HepG2 (cell line): Measurements from ENCODE around the gene ZFPL1. TPM values are rescaled to one million over a fixed set of nuclear protein-coding genes. Genes with fewer than 3 reads are reported as not detected.

Source experiments
- CCDC6 ChIP-seq: sonication (generic); formaldehyde crosslinking; IDR thresholded peaks from 2 replicates; pipeline ENCODE4 v1.8.1; 2022; ENCODE audit warnings: mild to moderate bottlenecking, missing genetic modification reagents, moderate library complexity
- EHMT2 ChIP-seq: fragments of 200-600 bp; sonication (generic); IDR thresholded peaks from 2 replicates; pipeline ENCODE4 v1.7.0; 2017; ENCODE audit warnings: antibody characterized with exemption, low read depth, low read length, borderline replicate concordance
- GLI4 ChIP-seq: sonication (generic); formaldehyde crosslinking; IDR thresholded peaks from 2 replicates; pipeline ENCODE4 v1.5.1; 2020; ENCODE audit warnings: missing genetic modification reagents, mild to moderate bottlenecking, moderate library complexity, borderline replicate concordance
- HOXA5 ChIP-seq: sonication (generic); formaldehyde crosslinking; IDR thresholded peaks from 2 replicates; pipeline ENCODE4 v1.4.0; 2020; ENCODE audit warnings: missing genetic modification reagents
- IKZF4 ChIP-seq: sonication (generic); formaldehyde crosslinking; IDR thresholded peaks from 2 replicates; pipeline ENCODE4 v1.5.1; 2020; ENCODE audit warnings: borderline replicate concordance, mild to moderate bottlenecking, low read depth, missing genetic modification reagents; ENCODE audit errors: not compliant biosample characterization
- ZNF333 ChIP-seq: sonication (generic); formaldehyde crosslinking; IDR thresholded peaks from 2 replicates; pipeline ENCODE4 v1.4.0; 2020; ENCODE audit warnings: mild to moderate bottlenecking, missing genetic modification reagents, borderline replicate concordance
- ZNF431 ChIP-seq: sonication (generic); formaldehyde crosslinking; IDR thresholded peaks from 2 replicates; pipeline ENCODE4 v1.9.0; 2022; ENCODE audit warnings: missing genetic modification reagents, low read depth, mild to moderate bottlenecking, borderline replicate concordance
- ZNF547 ChIP-seq: sonication (generic); formaldehyde crosslinking; IDR thresholded peaks from 2 replicates; pipeline ENCODE4 v1.5.1; 2020; ENCODE audit warnings: mild to moderate bottlenecking, missing genetic modification reagents
- ZNF552 ChIP-seq: sonication (generic); formaldehyde crosslinking; IDR thresholded peaks from 2 replicates; pipeline ENCODE4 v1.9.0; 2022; ENCODE audit warnings: missing genetic modification reagents, mild to moderate bottlenecking, borderline replicate concordance
- ZNF589 ChIP-seq: sonication (generic); formaldehyde crosslinking; conservative IDR thresholded peaks from 2 replicates; pipeline ENCODE4 v1.8.0; 2022; ENCODE audit warnings: mild to moderate bottlenecking, moderate library complexity, missing genetic modification reagents
- ZNF615 ChIP-seq: sonication (generic); formaldehyde crosslinking; IDR thresholded peaks from 2 replicates; pipeline ENCODE4 v1.5.0; 2020; ENCODE audit warnings: mild to moderate bottlenecking, missing genetic modification reagents, borderline replicate concordance
- polyA plus RNA-seq, 8 experiments: library from polyadenylated mRNA; depleted of rRNA in 3 of 8; stranded (reverse) in 7 of 8; unstranded in 1 of 8; fragments of >200 nt; fragmentation: Illumina TruSeq in 4 of 8; extraction: Trizol in 4 of 8; gene quantifications; 2 replicates each; pipeline versions ENCODE4 v1.2.1 to v1.2.3, GENCODE V29; 2011 to 2016; ENCODE audit warnings: low read depth in 4 of 8, missing spikeins in 1 of 8, mixed read lengths in 1 of 8; ENCODE audit not compliant: insufficient read depth in 1 of 8
- total RNA-seq, 5 experiments: library from RNA; depleted of rRNA; stranded (reverse); fragments of >200 nt; fragmentation: Illumina TruSeq; extraction: Trizol; gene quantifications; 2 replicates each; pipeline ENCODE4 v1.2.3, GENCODE V29; 2016; ENCODE audit warnings: low read depth in 1 of 5
- TF ChIP-seq, protein P1 (sequence below): sonication (generic); formaldehyde crosslinking; IDR thresholded peaks from 2 replicates; pipeline ENCODE4 v1.4.0; 2020; ENCODE audit warnings: missing genetic modification reagents, borderline replicate concordance
- TF ChIP-seq, protein P2 (sequence below): fragments of 450-650 bp; IDR thresholded peaks from 2 replicates; pipeline ENCODE4 v1.6.1; 2017
- TF ChIP-seq, protein P3 (sequence below): IDR thresholded peaks from 2 replicates; pipeline ENCODE4 v1.6.1; 2016; ENCODE audit warnings: low read depth, borderline replicate concordance
- TF ChIP-seq, protein P4 (sequence below): sonication (generic); formaldehyde crosslinking; IDR thresholded peaks from 2 replicates; pipeline ENCODE4 v1.8.1; 2022; ENCODE audit warnings: low read depth, mild to moderate bottlenecking, missing genetic modification reagents
- TF ChIP-seq, protein P5 (sequence below): sonication (generic); formaldehyde crosslinking; IDR thresholded peaks from 2 replicates; pipeline ENCODE4 v1.5.0; 2020; ENCODE audit warnings: missing genetic modification reagents
- TF ChIP-seq, protein P6 (sequence below): sonication (generic); formaldehyde crosslinking; IDR thresholded peaks from 2 replicates; pipeline ENCODE4 v1.5.0; 2020; ENCODE audit warnings: missing genetic modification reagents, mild to moderate bottlenecking, borderline replicate concordance

Gene ZFPL1
- total and polyA plus RNA-seq, 2 of the 13 experiments (the other 11 are each of a cell fraction or from before 2014, with no cell fraction given): 32.2 to 56.0 TPM

DNA sequence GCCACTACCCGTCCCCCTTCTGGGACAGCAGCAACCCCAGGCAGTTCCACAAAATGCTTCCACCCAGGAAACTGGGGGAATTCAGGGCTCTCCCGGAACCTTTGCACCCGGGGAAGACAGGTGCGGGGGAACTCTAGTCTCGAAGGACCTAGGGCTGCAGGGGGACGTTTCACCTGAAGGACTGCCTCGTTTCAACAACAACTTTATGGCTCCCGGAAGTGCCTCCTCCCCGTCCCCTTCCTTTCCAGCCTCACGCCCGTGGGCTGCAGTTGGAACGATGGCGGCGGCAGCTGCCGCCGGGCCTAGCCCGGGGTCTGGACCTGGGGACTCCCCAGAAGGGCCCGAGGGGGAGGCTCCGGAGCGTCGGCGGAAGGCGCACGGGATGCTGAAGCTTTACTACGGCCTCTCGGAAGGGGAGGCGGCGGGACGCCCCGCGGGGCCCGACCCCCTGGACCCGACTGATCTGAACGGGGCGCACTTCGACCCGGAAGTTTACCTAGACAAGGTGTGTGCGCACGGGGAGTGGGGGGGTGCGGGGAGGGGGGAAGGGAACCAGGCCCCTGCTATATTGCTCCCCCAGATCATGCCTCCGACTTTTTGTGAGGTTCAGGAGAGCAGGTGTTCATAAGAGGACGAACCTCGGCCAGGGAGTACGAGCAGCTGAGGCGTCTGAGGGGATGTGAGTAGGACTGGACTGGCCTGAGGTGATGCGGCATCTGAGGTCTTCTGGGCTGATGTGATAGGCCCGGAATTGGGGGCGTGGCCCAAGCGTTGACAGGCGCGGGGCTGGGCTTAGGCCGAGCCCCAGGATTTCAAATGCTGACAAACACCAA lies 12.2 kb downstream of the ZFPL1 start, which contains the start of gene VPS51 (continued):
- TF ChIP-seq, protein P1, sequence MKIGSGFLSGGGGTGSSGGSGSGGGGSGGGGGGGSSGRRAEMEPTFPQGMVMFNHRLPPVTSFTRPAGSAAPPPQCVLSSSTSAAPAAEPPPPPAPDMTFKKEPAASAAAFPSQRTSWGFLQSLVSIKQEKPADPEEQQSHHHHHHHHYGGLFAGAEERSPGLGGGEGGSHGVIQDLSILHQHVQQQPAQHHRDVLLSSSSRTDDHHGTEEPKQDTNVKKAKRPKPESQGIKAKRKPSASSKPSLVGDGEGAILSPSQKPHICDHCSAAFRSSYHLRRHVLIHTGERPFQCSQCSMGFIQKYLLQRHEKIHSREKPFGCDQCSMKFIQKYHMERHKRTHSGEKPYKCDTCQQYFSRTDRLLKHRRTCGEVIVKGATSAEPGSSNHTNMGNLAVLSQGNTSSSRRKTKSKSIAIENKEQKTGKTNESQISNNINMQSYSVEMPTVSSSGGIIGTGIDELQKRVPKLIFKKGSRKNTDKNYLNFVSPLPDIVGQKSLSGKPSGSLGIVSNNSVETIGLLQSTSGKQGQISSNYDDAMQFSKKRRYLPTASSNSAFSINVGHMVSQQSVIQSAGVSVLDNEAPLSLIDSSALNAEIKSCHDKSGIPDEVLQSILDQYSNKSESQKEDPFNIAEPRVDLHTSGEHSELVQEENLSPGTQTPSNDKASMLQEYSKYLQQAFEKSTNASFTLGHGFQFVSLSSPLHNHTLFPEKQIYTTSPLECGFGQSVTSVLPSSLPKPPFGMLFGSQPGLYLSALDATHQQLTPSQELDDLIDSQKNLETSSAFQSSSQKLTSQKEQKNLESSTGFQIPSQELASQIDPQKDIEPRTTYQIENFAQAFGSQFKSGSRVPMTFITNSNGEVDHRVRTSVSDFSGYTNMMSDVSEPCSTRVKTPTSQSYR: peak; percentile 63
- TF ChIP-seq IKZF4 (no peak), ZNF431 (no peak; the same call in 1 of the 2 replicates), ZNF552 (CRISPR knock-in tag) (0 out of 2 replicates have a peak, but pooled peaks have one; percentile 63), ZNF547 (CRISPR knock-in tag) (peak; percentile 54; the same call in 1 of the 2 replicates), GLI4 (CRISPR knock-in tag) (no peak), CCDC6 (CRISPR knock-in tag) (no peak), HOXA5 (CRISPR knock-in tag) (peak; percentile 71; the same call in 1 of the 2 replicates), ZNF333 (0 out of 2 replicates have a peak, but pooled peaks have one; percentile 60), EHMT2 (no peak), ZNF615 (CRISPR knock-in tag) (peak; percentile 98), ZNF589 (0 out of 2 replicates have a peak, but pooled peaks have one; percentile 39)
- TF ChIP-seq, protein P2, sequence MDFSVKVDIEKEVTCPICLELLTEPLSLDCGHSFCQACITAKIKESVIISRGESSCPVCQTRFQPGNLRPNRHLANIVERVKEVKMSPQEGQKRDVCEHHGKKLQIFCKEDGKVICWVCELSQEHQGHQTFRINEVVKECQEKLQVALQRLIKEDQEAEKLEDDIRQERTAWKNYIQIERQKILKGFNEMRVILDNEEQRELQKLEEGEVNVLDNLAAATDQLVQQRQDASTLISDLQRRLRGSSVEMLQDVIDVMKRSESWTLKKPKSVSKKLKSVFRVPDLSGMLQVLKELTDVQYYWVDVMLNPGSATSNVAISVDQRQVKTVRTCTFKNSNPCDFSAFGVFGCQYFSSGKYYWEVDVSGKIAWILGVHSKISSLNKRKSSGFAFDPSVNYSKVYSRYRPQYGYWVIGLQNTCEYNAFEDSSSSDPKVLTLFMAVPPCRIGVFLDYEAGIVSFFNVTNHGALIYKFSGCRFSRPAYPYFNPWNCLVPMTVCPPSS: no peak
- TF ChIP-seq, protein P3, sequence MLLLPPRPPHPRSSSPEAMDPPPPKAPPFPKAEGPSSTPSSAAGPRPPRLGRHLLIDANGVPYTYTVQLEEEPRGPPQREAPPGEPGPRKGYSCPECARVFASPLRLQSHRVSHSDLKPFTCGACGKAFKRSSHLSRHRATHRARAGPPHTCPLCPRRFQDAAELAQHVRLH (CRISPR knock-in tag): peak; percentile 82; the same call in 1 of the 2 replicates
- TF ChIP-seq, protein P4, sequence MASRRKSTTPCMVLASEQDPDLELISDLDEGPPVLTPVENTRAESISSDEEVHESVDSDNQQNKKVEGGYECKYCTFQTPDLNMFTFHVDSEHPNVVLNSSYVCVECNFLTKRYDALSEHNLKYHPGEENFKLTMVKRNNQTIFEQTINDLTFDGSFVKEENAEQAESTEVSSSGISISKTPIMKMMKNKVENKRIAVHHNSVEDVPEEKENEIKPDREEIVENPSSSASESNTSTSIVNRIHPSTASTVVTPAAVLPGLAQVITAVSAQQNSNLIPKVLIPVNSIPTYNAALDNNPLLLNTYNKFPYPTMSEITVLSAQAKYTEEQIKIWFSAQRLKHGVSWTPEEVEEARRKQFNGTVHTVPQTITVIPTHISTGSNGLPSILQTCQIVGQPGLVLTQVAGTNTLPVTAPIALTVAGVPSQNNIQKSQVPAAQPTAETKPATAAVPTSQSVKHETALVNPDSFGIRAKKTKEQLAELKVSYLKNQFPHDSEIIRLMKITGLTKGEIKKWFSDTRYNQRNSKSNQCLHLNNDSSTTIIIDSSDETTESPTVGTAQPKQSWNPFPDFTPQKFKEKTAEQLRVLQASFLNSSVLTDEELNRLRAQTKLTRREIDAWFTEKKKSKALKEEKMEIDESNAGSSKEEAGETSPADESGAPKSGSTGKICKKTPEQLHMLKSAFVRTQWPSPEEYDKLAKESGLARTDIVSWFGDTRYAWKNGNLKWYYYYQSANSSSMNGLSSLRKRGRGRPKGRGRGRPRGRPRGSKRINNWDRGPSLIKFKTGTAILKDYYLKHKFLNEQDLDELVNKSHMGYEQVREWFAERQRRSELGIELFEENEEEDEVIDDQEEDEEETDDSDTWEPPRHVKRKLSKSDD (CRISPR knock-in tag): no peak
- TF ChIP-seq, protein P5, sequence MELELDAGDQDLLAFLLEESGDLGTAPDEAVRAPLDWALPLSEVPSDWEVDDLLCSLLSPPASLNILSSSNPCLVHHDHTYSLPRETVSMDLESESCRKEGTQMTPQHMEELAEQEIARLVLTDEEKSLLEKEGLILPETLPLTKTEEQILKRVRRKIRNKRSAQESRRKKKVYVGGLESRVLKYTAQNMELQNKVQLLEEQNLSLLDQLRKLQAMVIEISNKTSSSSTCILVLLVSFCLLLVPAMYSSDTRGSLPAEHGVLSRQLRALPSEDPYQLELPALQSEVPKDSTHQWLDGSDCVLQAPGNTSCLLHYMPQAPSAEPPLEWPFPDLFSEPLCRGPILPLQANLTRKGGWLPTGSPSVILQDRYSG: no peak
- TF ChIP-seq, protein P6, sequence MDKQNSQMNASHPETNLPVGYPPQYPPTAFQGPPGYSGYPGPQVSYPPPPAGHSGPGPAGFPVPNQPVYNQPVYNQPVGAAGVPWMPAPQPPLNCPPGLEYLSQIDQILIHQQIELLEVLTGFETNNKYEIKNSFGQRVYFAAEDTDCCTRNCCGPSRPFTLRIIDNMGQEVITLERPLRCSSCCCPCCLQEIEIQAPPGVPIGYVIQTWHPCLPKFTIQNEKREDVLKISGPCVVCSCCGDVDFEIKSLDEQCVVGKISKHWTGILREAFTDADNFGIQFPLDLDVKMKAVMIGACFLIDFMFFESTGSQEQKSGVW (CRISPR knock-in tag): no peak
